Effector memory CD8-positive, alpha-beta T cell (primary cell): ENCODE measurements around the gene DPF3.

ENCODE experiments used
- ATAC-seq: fragments of 150-1000 bp; cut with Tn5 transposase; replicated peaks from 2 replicates; pipeline ENCODE4 v1.10.0; 2021; ENCODE audit warnings: mild to moderate bottlenecking, moderate library complexity
- DNase-seq, 3 experiments: peaks; one replicate each; pipeline ENCODE4 v3.0.0; 2021
- H3K27ac Mint-ChIP-seq, 2 donors: one replicate each; pipeline ENCODE4 v1.8.0; 2022; ENCODE audit warnings: mild to moderate bottlenecking in 2 of 2, mixed read lengths in 2 of 2, moderate library complexity in 2 of 2
- H3K27me3 Mint-ChIP-seq, 2 donors: one replicate each; pipeline ENCODE4 v1.8.0; 2022; ENCODE audit warnings: mixed read lengths in 2 of 2
- H3K36me3 Mint-ChIP-seq: one replicate; pipeline ENCODE4 v1.8.0; 2022; ENCODE audit warnings: mild to moderate bottlenecking, moderate library complexity, mixed read lengths; ENCODE audit not compliant: insufficient read depth
- H3K4me1 Mint-ChIP-seq, 2 donors: one replicate each; pipeline ENCODE4 v1.8.0; 2022; ENCODE audit warnings: low read depth in 2 of 2, mixed read lengths in 2 of 2
- H3K4me3 Mint-ChIP-seq, 2 donors: one replicate each; pipeline ENCODE4 v1.8.0; 2022; ENCODE audit warnings: mild to moderate bottlenecking in 2 of 2, mixed read lengths in 2 of 2, moderate library complexity in 2 of 2
- H3K9me3 Mint-ChIP-seq, 2 donors: one replicate each; pipeline ENCODE4 v1.8.0; 2022; ENCODE audit warnings: mixed read lengths in 2 of 2

The DPF3 gene

GRCh38 chr14:72607386-72608130 is 286.3 kb downstream of the DPF3 start:
- peaks cover 42 to 55% of the 10 kb centered on the region in 2 donors for H3K27me3 Mint-ChIP-seq
- H3K4me3 Mint-ChIP-seq, result no peak overlapping the region
- peaks cover 4 to 6% of the 10 kb centered on the region in 2 donors for H3K4me1 Mint-ChIP-seq
- no peak for ATAC-seq
- no peaks in the 10 kb centered on the region for H3K9me3 Mint-ChIP-seq
- no peak for DNase-seq
- no peaks in the 10 kb centered on the region for H3K36me3 Mint-ChIP-seq
- no peak overlapping the region for H3K27ac Mint-ChIP-seq

DNA sequence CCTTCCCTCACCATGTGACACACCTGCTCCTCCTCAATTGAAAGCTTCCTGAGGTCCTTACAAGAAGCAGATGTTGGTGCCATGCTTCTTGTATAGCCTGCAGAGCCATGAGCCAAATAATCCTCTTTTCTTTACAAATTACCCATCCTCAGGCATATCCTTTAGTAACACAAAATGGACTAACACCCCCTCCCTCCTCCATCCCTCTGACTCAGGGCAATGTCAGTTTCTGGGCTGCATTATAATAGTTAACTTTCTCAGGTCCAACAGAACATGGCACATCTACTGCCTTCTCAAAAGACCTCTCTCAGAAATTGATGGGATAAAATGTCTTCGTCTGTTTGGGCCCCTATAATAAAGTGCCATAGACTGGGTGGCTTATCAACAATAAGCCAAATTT is 287.0 kb downstream of the DPF3 start:
- H3K36me3 Mint-ChIP-seq, result no peaks in the 10 kb centered on the region
- H3K27ac Mint-ChIP-seq, result no peak overlapping the region

GRCh38 chr14:72605921-72606220 is 288.0 kb downstream of the DPF3 start:
- DNase-seq (no peak), ATAC-seq (no peak)
- Mint-ChIP-seq H3K9me3 (no peaks in the 10 kb centered on the region), H3K4me1 (peaks cover 4 to 7% of the 10 kb centered on the region in 2 donors), H3K27me3 (peaks cover 42 to 54% of the 10 kb centered on the region in 2 donors), H3K36me3 (no peaks in the 10 kb centered on the region), H3K4me3 (no peak overlapping the region), H3K27ac (no peak overlapping the region)

More for the DNA sequence above, 287.0 kb downstream of the DPF3 start:
- Mint-ChIP-seq H3K4me3 (no peak overlapping the region), H3K4me1 (peaks cover 4 to 6% of the 10 kb centered on the region in 2 donors), H3K9me3 (no peaks in the 10 kb centered on the region), H3K27me3 (peaks cover 38 to 51% of the 10 kb centered on the region in 2 donors)
- ATAC-seq (no peak), DNase-seq (no peak)

GRCh38 chr14:72605096-72605920 is 288.6 kb downstream of the DPF3 start:
- peaks cover 46 to 59% of the 10 kb centered on the region in 2 donors for H3K27me3 Mint-ChIP-seq
- no peak overlapping the region for H3K4me3 Mint-ChIP-seq
- H3K9me3 Mint-ChIP-seq, result no peaks in the 10 kb centered on the region
- H3K27ac Mint-ChIP-seq, result no peak overlapping the region
- DNase-seq, result no peak
- no peak for ATAC-seq
- peaks cover 4 to 7% of the 10 kb centered on the region in 2 donors for H3K4me1 Mint-ChIP-seq
- no peaks in the 10 kb centered on the region for H3K36me3 Mint-ChIP-seq

GRCh38 chr14:72604133-72604532 is 289.8 kb downstream of the DPF3 start:
- H3K4me1 Mint-ChIP-seq, result peaks cover 4% of the 10 kb centered on the region in 2 donors
- DNase-seq, result no peak

DNA sequence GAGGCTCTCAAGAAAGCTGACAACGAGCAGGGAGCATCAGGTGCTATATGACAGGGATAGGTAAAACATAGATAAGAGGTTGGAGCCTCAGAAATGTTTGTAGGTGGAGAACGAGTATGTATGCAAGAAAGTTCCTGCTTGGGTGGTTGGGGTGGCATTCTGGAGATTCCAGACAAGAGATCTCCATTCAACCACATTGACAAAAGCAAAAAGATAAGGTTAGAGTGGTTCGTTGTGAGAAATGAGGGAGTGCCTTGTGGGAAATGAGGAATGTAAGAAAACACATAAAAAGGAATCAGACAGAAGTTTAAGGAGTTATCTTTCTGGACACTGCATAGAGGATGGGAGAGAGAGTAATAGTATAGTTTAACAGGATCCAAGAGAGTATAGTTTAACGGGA is 290.3 kb downstream of the DPF3 start:
- DNase-seq (no peak), ATAC-seq (no peak)
- no peak overlapping the region for H3K4me3 Mint-ChIP-seq
- no peaks in the 10 kb centered on the region for H3K9me3 Mint-ChIP-seq
- H3K4me1 Mint-ChIP-seq, result peaks cover 1 to 2% of the 10 kb centered on the region in 2 donors
- H3K36me3 Mint-ChIP-seq, result no peaks in the 10 kb centered on the region
- H3K27me3 Mint-ChIP-seq, result peaks cover 46 to 59% of the 10 kb centered on the region in 2 donors
- no peak overlapping the region for H3K27ac Mint-ChIP-seq

More at GRCh38 chr14:72604133-72604532, 289.8 kb downstream of the DPF3 start:
- Mint-ChIP-seq H3K27ac (no peak overlapping the region), H3K4me3 (no peak overlapping the region), H3K9me3 (no peaks in the 10 kb centered on the region), H3K27me3 (peaks cover 50 to 59% of the 10 kb centered on the region in 2 donors), H3K36me3 (no peaks in the 10 kb centered on the region)
- ATAC-seq, result no peak

GRCh38 chr14:72600551-72601330 is 293.2 kb downstream of the DPF3 start:
- peaks cover 3 to 6% of the 10 kb centered on the region in 2 donors for H3K4me1 Mint-ChIP-seq
- DNase-seq, result no peak
- no peak for ATAC-seq
- H3K27ac Mint-ChIP-seq, result no peak overlapping the region
- H3K27me3 Mint-ChIP-seq, result peaks cover 50 to 81% of the 10 kb centered on the region in 2 donors
- H3K36me3 Mint-ChIP-seq, result no peaks in the 10 kb centered on the region
- H3K4me3 Mint-ChIP-seq, result no peak overlapping the region
- no peaks in the 10 kb centered on the region for H3K9me3 Mint-ChIP-seq

DNA sequence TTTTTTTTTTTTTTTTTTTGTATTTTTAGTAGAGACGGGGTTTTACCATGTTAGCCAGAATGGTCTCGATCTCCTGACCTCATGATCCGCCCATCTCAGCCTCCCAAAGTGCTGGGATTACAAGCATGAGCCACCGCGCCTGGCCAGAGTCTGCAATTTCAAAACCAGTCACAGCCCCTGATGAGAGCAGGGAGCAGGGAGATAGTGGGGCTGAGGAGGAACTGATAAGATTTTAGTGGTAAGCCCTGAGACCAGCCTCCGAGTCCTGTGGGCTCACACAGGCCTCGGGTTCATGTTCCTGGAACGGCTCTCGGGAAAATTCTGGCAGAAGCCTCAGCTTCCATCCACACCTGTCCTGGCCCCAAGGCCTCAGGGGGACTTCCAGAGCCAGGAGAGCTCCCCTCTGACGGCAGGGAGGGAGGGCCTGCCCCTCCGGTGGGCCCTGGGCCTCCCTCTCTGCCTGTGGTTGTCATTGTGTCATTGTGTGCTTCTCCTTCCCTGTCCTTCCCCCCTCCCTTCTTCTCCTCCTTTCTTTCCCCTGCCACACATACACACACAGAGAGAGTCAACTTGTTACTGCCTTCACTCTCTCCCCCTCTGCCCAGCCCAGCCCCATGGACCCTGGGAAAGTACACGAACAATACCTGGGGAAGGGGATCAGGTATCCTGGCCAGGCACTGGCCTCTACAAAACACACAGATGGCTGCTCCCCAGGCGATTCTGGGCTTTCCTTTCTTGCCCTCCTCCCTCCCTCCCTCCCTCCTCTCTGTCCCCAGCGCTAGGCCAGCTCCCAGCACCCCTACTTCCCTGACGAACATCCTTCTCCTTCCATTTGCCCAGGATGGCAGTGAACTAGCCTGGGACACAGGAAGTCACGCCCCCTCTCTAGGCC is 294.1 kb downstream of the DPF3 start:
- Mint-ChIP-seq H3K4me3 (no peak overlapping the region), H3K9me3 (no peaks in the 10 kb centered on the region), H3K27me3 (peaks cover 49 to 76% of the 10 kb centered on the region in 2 donors), H3K27ac (no peak overlapping the region), H3K4me1 (peaks cover 10 to 11% of the 10 kb centered on the region in 2 donors), H3K36me3 (no peaks in the 10 kb centered on the region)
- ATAC-seq, result no peak
- DNase-seq, result no peak

DNA sequence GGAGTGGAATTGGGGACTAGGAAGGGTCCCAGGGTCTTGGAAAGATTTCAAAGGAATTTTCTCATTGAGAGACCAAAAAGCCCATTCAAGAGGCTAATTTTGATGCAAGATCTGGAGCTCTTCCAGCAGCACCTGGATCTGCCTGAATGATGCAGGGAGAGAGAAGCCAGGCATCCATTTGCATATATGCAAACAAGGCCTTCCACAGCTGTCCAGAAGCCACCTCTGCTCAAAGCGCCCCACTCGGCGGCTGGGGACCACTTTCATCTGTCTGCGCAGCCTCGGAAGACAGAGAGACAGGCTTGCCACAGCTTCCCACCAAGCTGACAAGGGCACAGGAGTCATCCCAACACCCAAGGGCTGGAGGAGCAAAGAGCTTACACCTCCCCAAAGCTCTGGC is 295.6 kb downstream of the DPF3 start:
- no peak for DNase-seq
- Mint-ChIP-seq H3K27ac (no peak overlapping the region), H3K4me3 (no peak overlapping the region), H3K9me3 (no peaks in the 10 kb centered on the region), H3K36me3 (no peaks in the 10 kb centered on the region), H3K27me3 (peaks cover 37 to 66% of the 10 kb centered on the region in 2 donors), H3K4me1 (peaks cover 20 to 24% of the 10 kb centered on the region in 2 donors)
- no peak for ATAC-seq

- H3K9me3 Mint-ChIP-seq, result no peaks in the 10 kb centered on the region
- H3K36me3 Mint-ChIP-seq, result no peaks in the 10 kb centered on the region
- peaks cover 25 to 31% of the 10 kb centered on the region in 2 donors for H3K4me1 Mint-ChIP-seq
- H3K27ac Mint-ChIP-seq, result no peak overlapping the region
- no peak for DNase-seq
- H3K4me3 Mint-ChIP-seq, result no peak overlapping the region
- peaks cover 42 to 74% of the 10 kb centered on the region in 2 donors for H3K27me3 Mint-ChIP-seq
- ATAC-seq, result no peak
Measured at GRCh38 chr14:72597252-72598233, 296.4 kb downstream of the DPF3 start.

DNA sequence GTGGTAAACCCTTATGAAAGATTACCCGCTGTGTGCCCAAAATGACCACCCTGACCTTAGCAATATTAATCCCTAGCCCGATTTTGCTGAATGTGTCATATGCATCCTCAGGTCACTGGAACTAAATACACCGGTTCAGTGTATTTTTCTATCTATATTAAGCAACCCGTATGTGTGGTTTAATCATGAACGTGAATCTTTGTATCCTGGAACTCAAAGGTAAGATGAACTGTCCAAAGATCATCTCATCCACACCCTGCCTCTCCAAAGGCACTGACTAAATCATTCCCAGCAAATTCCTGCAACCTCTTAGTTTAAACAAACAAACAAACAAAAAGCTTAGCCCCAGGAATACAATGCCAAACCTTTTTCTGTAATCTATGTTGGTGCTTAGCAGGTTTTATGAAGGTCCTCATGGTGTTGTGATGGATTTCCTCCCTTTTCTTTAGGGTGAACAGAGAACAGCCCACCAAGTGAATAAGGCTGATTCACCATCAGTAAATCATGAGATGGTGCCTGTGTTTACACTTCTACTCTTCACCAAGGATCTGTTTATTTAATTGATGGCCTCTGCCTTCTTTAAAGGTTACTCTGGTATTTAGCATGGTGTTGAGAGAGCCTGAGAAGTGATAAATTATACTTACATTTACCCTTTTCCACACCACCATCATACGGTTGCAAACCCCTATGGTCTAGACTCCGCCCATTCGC is 298.6 kb downstream of the DPF3 start:
- ATAC-seq, result no peak
- H3K4me1 Mint-ChIP-seq, result peaks cover 38 to 47% of the 10 kb centered on the region in 2 donors
- DNase-seq, result no peak
- H3K27ac Mint-ChIP-seq, result no peak overlapping the region
- no peaks in the 10 kb centered on the region for H3K9me3 Mint-ChIP-seq
- peak overlapping the region; percentile 77 to 79 for H3K4me3 Mint-ChIP-seq
- no peaks in the 10 kb centered on the region for H3K36me3 Mint-ChIP-seq
- H3K27me3 Mint-ChIP-seq, result peaks cover 44 to 67% of the 10 kb centered on the region in 2 donors
